ENCODE measurements around the gene LOXHD1. TPM values are rescaled to one million over a fixed set of nuclear protein-coding genes. Genes with fewer than 3 reads are reported as not detected.

Gene LOXHD1
- total and polyA plus RNA-seq, 2 of the 13 experiments (the other 11 are each of a cell fraction or from before 2014, with no cell fraction given) = not detected

- H3K36me3 ChIP-seq (replicated peaks in 1 of 2; ENCODE audit: control insufficient read depth in 1 of 2, insufficient read depth in 2 of 2, low read length in 2 of 2) = no peaks in the 10 kb centered on the region
- FAIRE-seq = no peak
- intact Hi-C loops (cut with micrococcal nuclease; ENCODE audit: unreplicated experiment) (no loop called here), in situ Hi-C loops (cut with HindIII; ENCODE audit: extremely low pct_ligation_motif_present, low pct_unique_long_range_greater_than_20kb) (no loop called here)
- no TSS peak for BruUV-seq (replicated peaks)
- no peak overlapping the region for H3K27ac ChIP-seq (ENCODE audit: extremely low read length, insufficient read depth, low read length)
- H3K27me3 ChIP-seq (ENCODE audit: control insufficient read depth in 1 of 2, insufficient read depth in 2 of 2, low read length in 2 of 2) = no peaks in the 10 kb centered on the region
- H3K9me3 ChIP-seq (ENCODE audit: low read length) = no peaks in the 10 kb centered on the region
- ChIA-PET POLR2A (no interaction called here), CTCF (ENCODE audit: low intra/inter-chr PET ratio, low total read pairs) (no interaction called here)
- WGBS (ENCODE audit: low lambda C conversion rate) = 7% methylated on average over 9 of the region's 9 CpGs
- no peaks in the 10 kb centered on the region for H4K20me1 ChIP-seq (ENCODE audit: insufficient read depth, low read length)
- no peaks in the 10 kb centered on the region for H3K79me2 ChIP-seq (ENCODE audit: insufficient read depth, low read length)
- H3K4me1 ChIP-seq (ENCODE audit: insufficient read depth, low read length) = no peaks in the 10 kb centered on the region
- no peak overlapping the region for H3K9ac ChIP-seq (ENCODE audit: insufficient read depth, low read depth, low read length)
- peak; percentile 13; the same call in 2 of the 3 replicates for ATAC-seq
- no peak overlapping the region for H3K4me3 ChIP-seq (replicated peaks in 1 of 3; ENCODE audit: insufficient read depth in 1 of 3, low read depth in 2 of 3, low read length in 3 of 3)
- H3K4me2 ChIP-seq (ENCODE audit: low read depth, low read length) = no peak overlapping the region
- no peak overlapping the region for H2AFZ ChIP-seq (ENCODE audit: low read length)
- TF ChIP-seq USF2 (IDR thresholded peaks at IDR 0.05; ENCODE audit: low read depth, low read length) = peak; percentile 42
- TF ChIP-seq USF2 (CRISPR knock-in tag; IDR thresholded peaks at IDR 0.05; ENCODE audit: borderline replicate concordance) = peak; percentile 44; the same call in 1 of the 2 replicates
- TF ChIP-seq NFYC (CRISPR knock-in tag; IDR thresholded peaks at IDR 0.05) = peak; percentile 67
- peak; percentile 77 for TF ChIP-seq NFYB (CRISPR knock-in tag; IDR thresholded peaks at IDR 0.05)
- TF ChIP-seq ATF1 (CRISPR knock-in tag; IDR thresholded peaks at IDR 0.05) = no peak
- 0 out of 2 replicates have a peak, but pooled peaks have one; percentile 38 for TF ChIP-seq ZNF143 (CRISPR knock-in tag; IDR thresholded peaks at IDR 0.05)
- DNase-seq (ENCODE audit: low spot score) = peak; percentile 4
These were observed 4.1 kb upstream of the LOXHD1 start for GRCh38 chr18:46660957-46661749.
